ENCODE results near the gene JAKMIP2.

GRCh38 chr5:147538236-147538635 is 244.3 kb downstream of the JAKMIP2 start:
- no peak for TF ChIP-seq POLR2A (IDR thresholded peaks at IDR 0.05)
- TF ChIP-seq CTCF (IDR thresholded peaks at IDR 0.05) = no peak

All from Peyer's patch (tissue), 4 donors.